Measurements from ENCODE around the gene HYAL2. TPM values are rescaled to one million over a fixed set of nuclear protein-coding genes. Genes with fewer than 3 reads are reported as not detected.

Gene HYAL2
- total and polyA plus RNA-seq, 10 of the 15 experiments (the other 5 are each of a cell fraction or from before 2014, with no cell fraction given) = 0.06 to 21.8 (median 12.7) TPM

DNA sequence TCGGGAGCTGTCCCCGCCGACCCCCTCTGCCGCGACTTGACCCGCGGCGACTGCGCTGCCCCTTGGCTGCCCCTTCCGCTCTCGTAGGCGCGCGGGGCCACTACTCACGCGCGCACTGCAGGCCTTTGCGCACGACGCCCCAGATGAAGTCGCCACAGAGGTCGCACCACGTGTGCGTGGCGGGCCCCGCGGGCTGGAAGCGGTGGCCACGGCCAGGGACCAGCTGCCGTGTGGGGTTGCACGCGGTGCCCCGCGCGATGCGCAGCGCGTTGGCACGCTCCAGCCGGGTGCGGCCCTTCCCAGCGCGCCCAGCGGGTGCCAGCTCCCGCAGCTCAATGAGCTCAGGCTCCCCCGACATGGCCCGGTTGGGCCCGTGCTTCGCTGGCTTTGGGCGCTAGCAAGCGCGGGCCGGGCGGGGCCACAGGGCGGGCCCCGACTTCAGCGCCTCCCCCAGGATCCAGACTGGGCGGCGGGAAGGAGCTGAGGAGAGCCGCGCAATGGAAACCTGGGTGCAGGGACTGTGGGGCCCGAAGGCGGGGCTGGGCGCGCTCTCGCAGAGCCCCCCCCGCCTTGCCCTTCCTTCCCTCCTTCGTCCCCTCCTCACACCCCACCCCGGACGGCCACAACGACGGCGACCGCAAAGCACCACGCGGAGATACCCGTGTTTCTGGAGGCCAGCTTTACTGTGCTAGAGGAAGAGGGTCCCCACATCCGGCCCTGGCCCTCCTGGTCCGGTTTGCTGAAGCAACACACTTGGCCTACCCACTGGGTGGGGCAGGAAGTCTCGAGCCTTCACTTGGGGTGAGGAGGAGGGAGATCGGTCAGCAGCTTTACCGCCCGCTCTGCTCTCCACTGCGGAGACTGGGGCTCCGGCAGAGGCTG is 18.1 kb upstream of the HYAL2 start, which contains the start of gene RASSF1:
RASSF1 (minus strand) TSS at position 389 of the 882 bp plus-strand sequence; CDS start at position 358, 31 bp downstream.
- H3K9me3 ChIP-seq (replicated peaks; ENCODE audit: control insufficient read depth, insufficient read depth, low read length) = no peaks in the 10 kb centered on the region
- peak; percentile 35 for ATAC-seq
- DNase-seq (ENCODE audit: low read depth, low spot score) = no peak
- H2AFZ ChIP-seq (ENCODE audit: control insufficient read depth, low read depth, low read length) = peak within 1 kb of the TSS; percentile 57
- intact Hi-C loops (cut with micrococcal nuclease; ENCODE audit: unreplicated experiment) = no loop called here
- WGBS (ENCODE audit: insufficient coverage, insufficient replicate concordance, low lambda C conversion rate, missing lambda C conversion rate) = 8% methylated on average over 66 of the region's 85 CpGs
- FAIRE-seq = peak; percentile 47
- no TSS peak for BruUV-seq (replicated peaks)
- ChIA-PET RAD21 (ENCODE audit: unreplicated experiment) (interaction anchor here (0.7 to 1.3 kb wide), 2 partner anchors 10 to 12 kb away, joined by 3 read pairs; partner anchors contain the start of gene NPRL2), SMC1A (ENCODE audit: uncharacterized antibody, unreplicated experiment) (interaction anchor here (1.1 kb wide), 1 partner anchor 11 kb away, joined by 3 read pairs; no protein-coding TSS in a partner anchor), POLR2A (interaction anchor here (0.6 to 7.0 kb wide), 8 partner anchors 9 to 1861 kb away, joined by 3 to 84 read pairs (median 4); partner anchors contain the start of genes CYB561D2, HYAL2, HYAL3 and NAA80), CTCF (interaction anchor here (6.4 to 10.5 kb wide), 2 partner anchors 8 to 18 kb away, joined by 59 to 72 read pairs; partner anchors contain the start of genes CYB561D2, HYAL2 and NPRL2)
- no peaks in the 10 kb centered on the region for H3K36me3 ChIP-seq (ENCODE audit: control insufficient read depth in 2 of 2, insufficient read depth in 2 of 2, low read length in 1 of 2)
- H3K9ac ChIP-seq (ENCODE audit: control insufficient read depth, insufficient read depth, low read length) = peak within 1 kb of the TSS; percentile 86
- H3K4me3 ChIP-seq = peak within 1 kb of the TSS; percentile 96
- H3K27me3 ChIP-seq (replicated peaks in 1 of 2; ENCODE audit: control insufficient read depth in 2 of 2, insufficient read depth in 2 of 2, low read length in 1 of 2) = no peaks in the 10 kb centered on the region
- in situ Hi-C loops (cut with MboI) = no loop called here
- H3K4me1 ChIP-seq (ENCODE audit: control insufficient read depth, insufficient read depth, low read length) = peaks cover 3% of the 10 kb centered on the region; the same call in 1 of the 2 replicates
- peaks cover 48% of the 10 kb centered on the region for H3K79me2 ChIP-seq (ENCODE audit: control insufficient read depth, insufficient read depth, low read length)
- peak within 1 kb of the TSS; percentile 75 for H3K4me2 ChIP-seq (ENCODE audit: control insufficient read depth, insufficient read depth)
- no peaks in the 10 kb centered on the region for H4K20me1 ChIP-seq (ENCODE audit: control insufficient read depth, insufficient read depth)
- peak within 1 kb of the TSS; percentile 92 for H3K27ac ChIP-seq (ENCODE audit: control insufficient read depth, insufficient read depth)
- TF ChIP-seq, protein P1, sequence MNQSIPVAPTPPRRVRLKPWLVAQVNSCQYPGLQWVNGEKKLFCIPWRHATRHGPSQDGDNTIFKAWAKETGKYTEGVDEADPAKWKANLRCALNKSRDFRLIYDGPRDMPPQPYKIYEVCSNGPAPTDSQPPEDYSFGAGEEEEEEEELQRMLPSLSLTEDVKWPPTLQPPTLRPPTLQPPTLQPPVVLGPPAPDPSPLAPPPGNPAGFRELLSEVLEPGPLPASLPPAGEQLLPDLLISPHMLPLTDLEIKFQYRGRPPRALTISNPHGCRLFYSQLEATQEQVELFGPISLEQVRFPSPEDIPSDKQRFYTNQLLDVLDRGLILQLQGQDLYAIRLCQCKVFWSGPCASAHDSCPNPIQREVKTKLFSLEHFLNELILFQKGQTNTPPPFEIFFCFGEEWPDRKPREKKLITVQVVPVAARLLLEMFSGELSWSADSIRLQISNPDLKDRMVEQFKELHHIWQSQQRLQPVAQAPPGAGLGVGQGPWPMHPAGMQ (IDR thresholded peaks at IDR 0.05; ENCODE audit: borderline replicate concordance) = no peak
- TF ChIP-seq, protein P2, sequence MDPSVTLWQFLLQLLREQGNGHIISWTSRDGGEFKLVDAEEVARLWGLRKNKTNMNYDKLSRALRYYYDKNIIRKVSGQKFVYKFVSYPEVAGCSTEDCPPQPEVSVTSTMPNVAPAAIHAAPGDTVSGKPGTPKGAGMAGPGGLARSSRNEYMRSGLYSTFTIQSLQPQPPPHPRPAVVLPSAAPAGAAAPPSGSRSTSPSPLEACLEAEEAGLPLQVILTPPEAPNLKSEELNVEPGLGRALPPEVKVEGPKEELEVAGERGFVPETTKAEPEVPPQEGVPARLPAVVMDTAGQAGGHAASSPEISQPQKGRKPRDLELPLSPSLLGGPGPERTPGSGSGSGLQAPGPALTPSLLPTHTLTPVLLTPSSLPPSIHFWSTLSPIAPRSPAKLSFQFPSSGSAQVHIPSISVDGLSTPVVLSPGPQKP (IDR thresholded peaks at IDR 0.05; ENCODE audit: low read depth, low read length) = no peak
- TF ChIP-seq, protein P3, sequence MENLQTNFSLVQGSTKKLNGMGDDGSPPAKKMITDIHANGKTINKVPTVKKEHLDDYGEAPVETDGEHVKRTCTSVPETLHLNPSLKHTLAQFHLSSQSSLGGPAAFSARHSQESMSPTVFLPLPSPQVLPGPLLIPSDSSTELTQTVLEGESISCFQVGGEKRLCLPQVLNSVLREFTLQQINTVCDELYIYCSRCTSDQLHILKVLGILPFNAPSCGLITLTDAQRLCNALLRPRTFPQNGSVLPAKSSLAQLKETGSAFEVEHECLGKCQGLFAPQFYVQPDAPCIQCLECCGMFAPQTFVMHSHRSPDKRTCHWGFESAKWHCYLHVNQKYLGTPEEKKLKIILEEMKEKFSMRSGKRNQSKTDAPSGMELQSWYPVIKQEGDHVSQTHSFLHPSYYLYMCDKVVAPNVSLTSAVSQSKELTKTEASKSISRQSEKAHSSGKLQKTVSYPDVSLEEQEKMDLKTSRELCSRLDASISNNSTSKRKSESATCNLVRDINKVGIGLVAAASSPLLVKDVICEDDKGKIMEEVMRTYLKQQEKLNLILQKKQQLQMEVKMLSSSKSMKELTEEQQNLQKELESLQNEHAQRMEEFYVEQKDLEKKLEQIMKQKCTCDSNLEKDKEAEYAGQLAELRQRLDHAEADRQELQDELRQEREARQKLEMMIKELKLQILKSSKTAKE (IDR thresholded peaks at IDR 0.05; ENCODE audit: low read depth, poor library complexity, severe bottlenecking) = no peak
- TF ChIP-seq MEF2B (IDR thresholded peaks at IDR 0.05; ENCODE audit: partially characterized antibody, poor library complexity, severe bottlenecking) = peak; percentile 15
- TF ChIP-seq BRCA1 (IDR thresholded peaks at IDR 0.05; ENCODE audit: low read depth, low read length) = no peak
- no peak for TF ChIP-seq JUNB (IDR thresholded peaks at IDR 0.05)
- TF ChIP-seq SUPT20H (IDR thresholded peaks at IDR 0.05; ENCODE audit: borderline replicate concordance, control insufficient read depth, low read depth, low read length) = no peak
- TF ChIP-seq, protein P4, sequence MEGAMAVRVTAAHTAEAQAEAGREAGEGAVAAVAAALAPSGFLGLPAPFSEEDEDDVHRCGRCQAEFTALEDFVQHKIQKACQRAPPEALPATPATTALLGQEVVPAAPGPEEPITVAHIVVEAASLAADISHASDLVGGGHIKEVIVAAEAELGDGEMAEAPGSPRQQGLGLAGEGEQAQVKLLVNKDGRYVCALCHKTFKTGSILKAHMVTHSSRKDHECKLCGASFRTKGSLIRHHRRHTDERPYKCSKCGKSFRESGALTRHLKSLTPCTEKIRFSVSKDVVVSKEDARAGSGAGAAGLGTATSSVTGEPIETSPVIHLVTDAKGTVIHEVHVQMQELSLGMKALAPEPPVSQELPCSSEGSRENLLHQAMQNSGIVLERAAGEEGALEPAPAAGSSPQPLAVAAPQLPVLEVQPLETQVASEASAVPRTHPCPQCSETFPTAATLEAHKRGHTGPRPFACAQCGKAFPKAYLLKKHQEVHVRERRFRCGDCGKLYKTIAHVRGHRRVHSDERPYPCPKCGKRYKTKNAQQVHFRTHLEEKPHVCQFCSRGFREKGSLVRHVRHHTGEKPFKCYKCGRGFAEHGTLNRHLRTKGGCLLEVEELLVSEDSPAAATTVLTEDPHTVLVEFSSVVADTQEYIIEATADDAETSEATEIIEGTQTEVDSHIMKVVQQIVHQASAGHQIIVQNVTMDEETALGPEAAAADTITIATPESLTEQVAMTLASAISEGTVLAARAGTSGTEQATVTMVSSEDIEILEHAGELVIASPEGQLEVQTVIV (IDR thresholded peaks at IDR 0.05; ENCODE audit: borderline replicate concordance, partially characterized antibody) = no peak
- 0 out of 2 replicates have a peak, but pooled peaks have one; percentile 17 for TF ChIP-seq ZBED1 (IDR thresholded peaks at IDR 0.05; ENCODE audit: borderline replicate concordance)
- TF ChIP-seq, protein P5, sequence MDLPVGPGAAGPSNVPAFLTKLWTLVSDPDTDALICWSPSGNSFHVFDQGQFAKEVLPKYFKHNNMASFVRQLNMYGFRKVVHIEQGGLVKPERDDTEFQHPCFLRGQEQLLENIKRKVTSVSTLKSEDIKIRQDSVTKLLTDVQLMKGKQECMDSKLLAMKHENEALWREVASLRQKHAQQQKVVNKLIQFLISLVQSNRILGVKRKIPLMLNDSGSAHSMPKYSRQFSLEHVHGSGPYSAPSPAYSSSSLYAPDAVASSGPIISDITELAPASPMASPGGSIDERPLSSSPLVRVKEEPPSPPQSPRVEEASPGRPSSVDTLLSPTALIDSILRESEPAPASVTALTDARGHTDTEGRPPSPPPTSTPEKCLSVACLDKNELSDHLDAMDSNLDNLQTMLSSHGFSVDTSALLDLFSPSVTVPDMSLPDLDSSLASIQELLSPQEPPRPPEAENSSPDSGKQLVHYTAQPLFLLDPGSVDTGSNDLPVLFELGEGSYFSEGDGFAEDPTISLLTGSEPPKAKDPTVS (IDR thresholded peaks at IDR 0.05; ENCODE audit: low read depth, low read length) = no peak
